22Rv1 (cell line): ENCODE measurements around the gene FAM124A.

Source experiments
- CTCF ChIP-seq: fragments of 450-650 bp; IDR thresholded peaks from 2 replicates; pipeline ENCODE4 v1.5.1; 2017; ENCODE audit warnings: mild to moderate bottlenecking
- ZFX ChIP-seq: fragments of 450-650 bp; IDR thresholded peaks from 2 replicates; pipeline ENCODE4 v1.6.1; 2017; ENCODE audit warnings: antibody characterized with exemption, borderline replicate concordance

- TF ChIP-seq CTCF, result no peak
- no peak for TF ChIP-seq ZFX
Measured at GRCh38 chr13:51251480-51251879, 29.3 kb downstream of the FAM124A start.
